ENCODE data around the gene DEGS1.

The DEGS1 gene

GRCh38 chr1:224141693-224142092, 41.3 kb upstream of the DEGS1 start:
- no peak overlapping the region for H3K27ac ChIP-seq
- no peaks in the 10 kb centered on the region; the same call in 1 of the 2 replicates for H3K36me3 ChIP-seq (ENCODE audit: insufficient read depth)
- no peaks in the 10 kb centered on the region for H3K79me2 ChIP-seq (ENCODE audit: insufficient read depth, low read depth)
- no peak overlapping the region for H3K4me3 ChIP-seq (IDR thresholded peaks at IDR 0.05; ENCODE audit: insufficient read depth, low read depth, low read length)
- H3K4me2 ChIP-seq: no peak overlapping the region
- no peak overlapping the region for H2AFZ ChIP-seq (ENCODE audit: low read depth)
- H4K20me1 ChIP-seq (ENCODE audit: insufficient read depth): no peaks in the 10 kb centered on the region
- TF ChIP-seq CTCF (conservative IDR thresholded peaks at IDR 0.05; ENCODE audit: low read depth, low read length): no peak
- H3K27me3 ChIP-seq (ENCODE audit: insufficient read depth, low read depth): no peaks in the 10 kb centered on the region
- no peak overlapping the region for H3K9ac ChIP-seq
- H3K4me1 ChIP-seq (ENCODE audit: low read depth, poor library complexity, severe bottlenecking): no peaks in the 10 kb centered on the region

- Histone ChIP-seq H3K4me1 (ENCODE audit: low read depth, poor library complexity, severe bottlenecking) (no peaks in the 10 kb centered on the region), H2AFZ (ENCODE audit: low read depth) (no peak overlapping the region), H3K36me3 (ENCODE audit: insufficient read depth) (no peaks in the 10 kb centered on the region), H3K27ac (no peak overlapping the region), H4K20me1 (ENCODE audit: insufficient read depth) (no peaks in the 10 kb centered on the region), H3K4me2 (no peak overlapping the region), H3K27me3 (ENCODE audit: insufficient read depth, low read depth) (no peaks in the 10 kb centered on the region), H3K4me3 (IDR thresholded peaks at IDR 0.05; ENCODE audit: insufficient read depth, low read depth, low read length) (no peak overlapping the region), H3K79me2 (ENCODE audit: insufficient read depth, low read depth) (no peaks in the 10 kb centered on the region), H3K9ac (no peak overlapping the region)
- TF ChIP-seq CTCF (conservative IDR thresholded peaks at IDR 0.05; ENCODE audit: low read depth, low read length): no peak
Observed at GRCh38 chr1:224149709-224150108, 33.3 kb upstream of the DEGS1 start.

- no peaks in the 10 kb centered on the region for H3K4me1 ChIP-seq (ENCODE audit: low read depth, poor library complexity, severe bottlenecking)
- H3K9ac ChIP-seq: no peak overlapping the region
- H3K27me3 ChIP-seq (ENCODE audit: insufficient read depth, low read depth): no peaks in the 10 kb centered on the region
- TF ChIP-seq CTCF (conservative IDR thresholded peaks at IDR 0.05; ENCODE audit: low read depth, low read length): no peak
- no peak overlapping the region for H3K27ac ChIP-seq
- no peak overlapping the region for H3K4me2 ChIP-seq
- H3K79me2 ChIP-seq (ENCODE audit: insufficient read depth, low read depth): no peaks in the 10 kb centered on the region
- no peaks in the 10 kb centered on the region for H3K36me3 ChIP-seq (ENCODE audit: insufficient read depth)
- no peak overlapping the region for H2AFZ ChIP-seq (ENCODE audit: low read depth)
- H3K4me3 ChIP-seq (IDR thresholded peaks at IDR 0.05; ENCODE audit: insufficient read depth, low read depth, low read length): no peak overlapping the region
- no peaks in the 10 kb centered on the region for H4K20me1 ChIP-seq (ENCODE audit: insufficient read depth)
Observed at GRCh38 chr1:224151117-224151516, 31.9 kb upstream of the DEGS1 start.

GRCh38 chr1:224157316-224157715, 25.7 kb upstream of the DEGS1 start:
- no peak overlapping the region for H2AFZ ChIP-seq (ENCODE audit: low read depth)
- no peak overlapping the region for H3K4me2 ChIP-seq
- H4K20me1 ChIP-seq (ENCODE audit: insufficient read depth): no peaks in the 10 kb centered on the region
- no peaks in the 10 kb centered on the region for H3K27me3 ChIP-seq (ENCODE audit: insufficient read depth, low read depth)
- no peak overlapping the region for H3K27ac ChIP-seq
- H3K9ac ChIP-seq: no peak overlapping the region
- no peak overlapping the region for H3K4me3 ChIP-seq (IDR thresholded peaks at IDR 0.05; ENCODE audit: insufficient read depth, low read depth, low read length)
- no peaks in the 10 kb centered on the region for H3K79me2 ChIP-seq (ENCODE audit: insufficient read depth, low read depth)
- no peaks in the 10 kb centered on the region for H3K4me1 ChIP-seq (ENCODE audit: low read depth, poor library complexity, severe bottlenecking)
- no peaks in the 10 kb centered on the region for H3K36me3 ChIP-seq (ENCODE audit: insufficient read depth)
- no peak for TF ChIP-seq CTCF (conservative IDR thresholded peaks at IDR 0.05; ENCODE audit: low read depth, low read length)

Measured in KMS-11 (cell line).